GM19455 (cell line): Measurements from ENCODE around the gene MAP1LC3B2.

Source experiments
- ATAC-seq: cut with Tn5 transposase; IDR thresholded peaks from one replicate; pipeline ENCODE4 v1.9.1; 2021; ENCODE audit not compliant: unreplicated experiment

Gene MAP1LC3B2

GRCh38 chr12:116591855-116592637, 32.9 kb downstream of the MAP1LC3B2 start:
- ATAC-seq, result no peak

DNA sequence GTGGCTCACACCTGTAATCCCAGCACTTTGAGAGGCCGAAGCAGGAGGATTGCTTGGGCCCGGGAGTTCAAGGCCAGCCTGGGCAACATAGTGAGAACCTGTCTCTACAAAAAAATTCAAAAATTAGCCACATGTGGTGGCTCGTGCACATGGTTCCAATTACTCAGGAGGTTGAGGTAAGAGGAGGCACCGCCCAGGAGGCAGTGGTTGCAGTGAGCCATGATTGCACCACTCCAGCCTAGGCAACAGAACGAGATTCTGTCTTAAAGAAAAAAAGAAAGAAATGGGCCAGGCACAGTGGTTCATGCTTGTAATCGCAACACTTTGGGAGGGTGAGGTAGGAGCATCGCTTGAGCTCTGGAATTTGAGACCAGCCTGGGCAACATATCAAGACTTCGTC, 33.5 kb downstream of the MAP1LC3B2 start:
- no peak for ATAC-seq

- no peak for ATAC-seq
Measured at GRCh38 chr12:116594325-116595038, 35.3 kb downstream of the MAP1LC3B2 start.

DNA sequence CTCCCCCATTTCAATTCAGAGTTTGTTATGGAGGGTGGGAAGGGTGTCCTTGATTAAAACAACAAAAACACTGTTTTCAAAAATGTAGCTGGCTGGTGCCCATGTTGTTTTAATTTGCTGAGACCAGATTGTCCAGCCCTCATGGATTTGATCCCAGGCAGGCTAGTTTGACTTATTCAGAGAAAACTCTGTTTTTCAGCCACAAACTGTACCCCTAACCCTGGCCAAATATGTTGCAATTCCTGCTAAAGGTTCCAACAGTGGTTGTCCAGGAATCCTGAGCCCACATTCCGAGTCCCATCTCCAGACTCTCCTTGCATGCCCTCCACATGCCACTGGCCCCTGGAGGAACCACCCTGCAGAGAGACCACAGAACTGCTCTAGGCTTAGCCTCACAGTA, 36.0 kb downstream of the MAP1LC3B2 start:
- no peak for ATAC-seq

GRCh38 chr12:116595672-116596071, 36.5 kb downstream of the MAP1LC3B2 start:
- no peak for ATAC-seq

DNA sequence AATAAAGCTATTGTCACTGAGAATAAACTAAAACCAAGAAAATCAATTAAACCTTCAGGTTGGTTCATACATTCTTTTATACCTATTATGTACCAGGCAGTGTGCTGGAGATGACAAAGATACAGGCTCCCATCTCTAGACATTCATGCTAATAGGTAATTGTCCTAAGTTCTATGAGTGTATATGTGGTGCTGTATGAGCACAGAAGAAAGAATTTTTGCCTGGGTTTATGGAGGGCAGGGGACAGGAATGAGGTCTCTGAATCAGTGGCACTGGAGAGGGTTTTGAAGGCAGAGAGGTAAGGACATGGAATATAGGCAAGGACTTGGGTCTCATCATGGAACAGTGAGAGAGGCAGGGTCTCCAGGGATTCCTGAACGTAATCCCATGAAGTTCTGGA, 38.7 kb downstream of the MAP1LC3B2 start:
- no peak for ATAC-seq

GRCh38 chr12:116598311-116599284, 39.4 kb downstream of the MAP1LC3B2 start:
- ATAC-seq, result no peak

- ATAC-seq, result no peak
Measured at GRCh38 chr12:116599285-116600136, 40.3 kb downstream of the MAP1LC3B2 start.

DNA sequence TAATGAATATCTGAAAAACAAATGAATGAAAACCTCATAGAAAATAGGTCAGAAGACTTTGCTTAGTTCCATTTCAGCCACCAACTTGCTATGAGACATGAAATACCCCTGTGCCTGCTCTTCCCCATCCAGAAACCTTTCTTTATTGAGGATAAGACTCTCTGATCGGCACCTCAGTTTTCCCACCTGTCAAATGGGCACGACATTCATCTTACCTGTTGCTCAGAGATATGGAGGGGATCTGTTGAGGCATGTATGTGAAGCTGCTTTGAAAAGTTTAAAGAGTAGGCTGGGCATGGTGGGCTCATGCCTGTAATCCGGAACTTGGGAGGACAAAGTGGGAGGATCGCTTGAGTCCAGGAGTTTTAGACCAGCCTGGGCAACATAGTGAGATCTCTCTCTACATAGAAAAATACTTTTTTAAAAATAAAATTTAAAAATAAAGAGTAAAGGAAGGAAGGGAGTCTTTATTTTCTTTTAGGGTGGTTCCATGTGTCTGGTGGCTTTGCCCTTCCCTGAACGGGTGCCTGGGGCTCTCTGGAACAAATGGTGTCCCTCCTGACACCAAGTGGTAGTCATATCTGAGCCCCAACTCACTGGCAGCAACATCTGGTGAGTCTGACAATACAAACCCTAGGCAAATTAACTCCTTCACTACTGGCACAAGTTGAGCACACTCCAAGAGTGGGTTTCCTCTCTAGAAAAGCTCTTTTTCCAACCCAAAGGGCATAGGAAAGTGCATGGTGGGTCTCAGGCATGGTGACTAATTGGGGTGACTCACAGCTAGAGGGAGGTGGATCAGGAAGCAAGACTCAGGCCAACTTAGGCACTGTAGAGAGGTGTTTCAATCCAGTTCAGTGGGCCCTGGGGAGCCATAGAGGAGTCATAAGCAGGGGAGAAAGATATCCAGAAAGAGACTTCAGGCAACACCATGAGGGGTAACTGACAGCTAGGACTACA, 42.1 kb downstream of the MAP1LC3B2 start:
- ATAC-seq, result no peak

DNA sequence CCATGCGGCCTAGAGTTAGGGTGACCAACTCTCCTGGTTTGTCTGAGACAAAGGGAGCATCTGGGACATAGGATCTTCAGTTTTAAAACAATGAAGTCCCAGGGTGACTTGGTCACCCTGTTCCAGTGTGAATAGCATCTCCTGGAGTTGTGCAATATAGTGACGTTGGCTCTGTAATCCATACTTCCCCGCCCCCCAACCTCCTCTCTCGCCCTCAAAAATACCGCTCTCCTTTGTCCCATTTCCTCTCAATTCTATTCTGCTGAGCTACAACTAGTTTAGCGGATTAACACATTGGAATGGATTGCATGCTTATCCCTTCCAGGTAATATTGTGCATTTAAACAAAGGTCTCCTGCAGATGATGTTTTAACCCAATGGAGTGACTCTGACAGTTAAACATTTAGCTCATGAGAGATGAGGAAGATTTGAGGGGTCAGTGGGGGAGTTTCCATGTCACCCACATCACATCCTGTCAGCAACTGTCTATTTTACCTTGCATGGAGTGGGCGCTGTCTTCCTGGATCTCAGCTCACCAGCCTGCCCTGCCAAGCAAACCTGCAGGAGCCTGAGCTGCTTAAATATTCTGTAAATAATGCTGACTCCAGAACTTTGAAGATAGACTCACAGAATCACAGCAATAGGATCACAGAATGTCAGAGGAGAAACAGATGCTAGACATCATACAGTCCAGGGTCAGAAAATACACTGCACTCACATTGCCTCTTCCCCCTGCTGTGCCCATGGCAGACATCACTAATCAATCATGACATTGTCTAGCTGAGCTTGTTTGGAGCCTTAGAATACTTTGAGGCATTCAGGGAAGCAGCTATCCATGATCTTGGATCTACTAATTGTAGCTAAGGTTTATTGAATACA, 43.0 kb downstream of the MAP1LC3B2 start:
- ATAC-seq, result no peak

- ATAC-seq, result no peak
Measured at GRCh38 chr12:116603546-116604177, 44.5 kb downstream of the MAP1LC3B2 start.

GRCh38 chr12:116604178-116604895, 45.2 kb downstream of the MAP1LC3B2 start:
- ATAC-seq, result no peak

GRCh38 chr12:116604951-116605641, 45.9 kb downstream of the MAP1LC3B2 start:
- no peak for ATAC-seq

DNA sequence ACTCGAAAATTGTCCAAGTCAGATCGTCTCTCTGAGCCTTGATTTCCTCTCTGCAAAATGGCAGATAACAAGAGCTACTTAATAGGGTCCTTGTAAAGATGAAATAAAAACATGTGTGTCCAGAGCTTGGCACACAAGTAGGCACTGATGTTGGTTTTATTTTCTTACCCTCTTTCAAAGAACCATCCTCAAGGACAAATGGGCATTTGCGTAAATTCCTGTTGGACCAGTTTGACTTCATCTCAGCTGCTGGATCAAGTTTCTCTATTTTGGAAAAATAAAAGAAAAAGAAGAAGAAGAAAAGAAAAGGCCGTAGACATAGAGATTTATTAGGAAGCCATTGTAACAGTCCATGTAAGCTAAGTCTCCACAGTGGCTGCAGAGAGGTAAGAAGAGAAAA, 47.2 kb downstream of the MAP1LC3B2 start:
- ATAC-seq, result no peak

DNA sequence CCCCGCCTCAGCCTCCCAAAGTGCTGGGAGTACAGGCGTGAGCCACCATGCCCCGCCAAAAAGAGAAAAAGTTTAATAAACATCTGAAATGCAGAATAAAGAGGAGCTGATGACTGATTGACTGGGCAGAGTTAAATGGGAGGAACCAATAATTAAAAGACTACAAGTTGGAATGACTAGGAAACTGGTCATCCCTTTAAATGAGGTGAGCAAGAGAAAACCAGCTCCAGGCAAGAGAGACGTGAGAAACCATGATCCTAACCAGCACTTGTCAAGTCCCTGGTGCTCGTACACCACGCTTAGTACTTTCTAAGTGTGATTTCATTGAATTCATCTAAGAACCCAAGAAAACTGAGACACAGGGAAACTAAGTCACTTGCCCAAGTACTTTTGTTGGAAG, 47.9 kb downstream of the MAP1LC3B2 start:
- no peak for ATAC-seq

DNA sequence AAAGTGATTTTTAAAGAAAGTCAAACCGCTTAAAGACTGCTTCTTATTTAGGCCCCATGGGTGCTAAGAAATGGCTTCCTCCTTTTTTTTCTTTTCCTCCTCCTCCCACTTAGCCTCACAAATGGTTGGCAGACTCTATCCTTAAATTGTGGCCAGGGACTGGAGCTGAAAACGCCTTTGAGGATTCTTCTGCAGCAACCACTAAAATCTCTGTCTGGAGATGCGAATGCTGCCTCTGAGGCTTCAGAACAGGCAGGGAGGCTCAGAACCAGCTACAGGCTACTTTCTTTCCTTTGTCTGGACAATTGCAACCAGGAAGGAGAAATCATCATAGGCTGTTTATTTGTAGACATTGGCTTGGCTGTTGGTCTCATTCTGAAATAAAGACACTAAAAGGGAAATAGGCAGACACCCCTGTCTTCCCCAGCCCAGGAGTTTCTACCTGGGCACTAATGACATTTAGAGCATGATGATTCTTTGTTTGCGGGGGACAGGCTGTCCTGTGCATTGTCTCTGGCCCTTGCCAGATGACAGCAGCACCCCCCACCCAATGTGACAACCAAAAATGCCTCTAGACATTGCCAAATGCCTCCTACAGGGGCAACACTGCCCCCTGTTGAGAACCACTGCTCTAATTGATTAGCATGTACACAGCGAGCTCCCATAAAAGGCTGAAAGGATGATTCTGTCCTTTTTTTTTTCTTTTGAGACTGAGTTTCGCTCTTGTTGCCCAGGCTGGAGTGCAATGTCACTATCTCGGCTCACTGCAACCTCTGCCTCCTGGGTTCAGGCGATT, 50.3 kb downstream of the MAP1LC3B2 start:
- ATAC-seq, result no peak
